HG03571 (cell line): ENCODE data around the gene ADAMTS2.

ENCODE experiments used
- ATAC-seq: cut with Tn5 transposase; IDR thresholded peaks from one replicate; pipeline ENCODE4 v1.9.1; 2021; ENCODE audit not compliant: unreplicated experiment

ADAMTS2 gene

GRCh38 chr5:179149278-179149677, 196.0 kb downstream of the ADAMTS2 start:
- no peak for ATAC-seq

- ATAC-seq = no peak
These were observed 196.5 kb downstream of the ADAMTS2 start for GRCh38 chr5:179148703-179149170.

- no peak for ATAC-seq
These were observed 197.1 kb downstream of the ADAMTS2 start for GRCh38 chr5:179147991-179148702.

- ATAC-seq = no peak
These were observed 199.0 kb downstream of the ADAMTS2 start for GRCh38 chr5:179146277-179146676.

GRCh38 chr5:179143446-179143845, 201.8 kb downstream of the ADAMTS2 start:
- ATAC-seq = no peak

- no peak for ATAC-seq
These were observed 202.6 kb downstream of the ADAMTS2 start for GRCh38 chr5:179142434-179143198.

GRCh38 chr5:179141867-179142266, 203.4 kb downstream of the ADAMTS2 start:
- ATAC-seq = no peak

GRCh38 chr5:179140293-179140692, 205.0 kb downstream of the ADAMTS2 start:
- ATAC-seq = no peak

- ATAC-seq = no peak
These were observed 205.4 kb downstream of the ADAMTS2 start for GRCh38 chr5:179139936-179140235.

- ATAC-seq = no peak
These were observed 205.9 kb downstream of the ADAMTS2 start for GRCh38 chr5:179139111-179139935.

GRCh38 chr5:179138568-179138925, 206.7 kb downstream of the ADAMTS2 start:
- ATAC-seq = no peak

- no peak for ATAC-seq
These were observed 207.4 kb downstream of the ADAMTS2 start for GRCh38 chr5:179137643-179138567.

GRCh38 chr5:179137016-179137642, 208.1 kb downstream of the ADAMTS2 start:
- no peak for ATAC-seq

- ATAC-seq = no peak
These were observed 209.6 kb downstream of the ADAMTS2 start for GRCh38 chr5:179135441-179136215.

GRCh38 chr5:179135006-179135405, 210.3 kb downstream of the ADAMTS2 start:
- no peak for ATAC-seq

GRCh38 chr5:179134511-179134910, 210.8 kb downstream of the ADAMTS2 start:
- ATAC-seq = no peak

GRCh38 chr5:179132586-179133355, 212.5 kb downstream of the ADAMTS2 start:
- ATAC-seq = no peak

- ATAC-seq = no peak
These were observed 213.2 kb downstream of the ADAMTS2 start for GRCh38 chr5:179131886-179132585.
